HUDEP-2 (cell line): ENCODE measurements around the gene SRRM3.
"Not testable (repeated sequence)": the region's sequence is repeated elsewhere in the genome, so short reads cannot be mapped to it uniquely, and the experiment has no call there.

Experiments
- DNase-seq, 76 experiments: peaks; one replicate each; lab custom pipeline; 2025; ENCODE audit not compliant: unreplicated experiment in 76 of 76; lab: John Stamatoyannopoulos, UW

Gene SRRM3

DNA sequence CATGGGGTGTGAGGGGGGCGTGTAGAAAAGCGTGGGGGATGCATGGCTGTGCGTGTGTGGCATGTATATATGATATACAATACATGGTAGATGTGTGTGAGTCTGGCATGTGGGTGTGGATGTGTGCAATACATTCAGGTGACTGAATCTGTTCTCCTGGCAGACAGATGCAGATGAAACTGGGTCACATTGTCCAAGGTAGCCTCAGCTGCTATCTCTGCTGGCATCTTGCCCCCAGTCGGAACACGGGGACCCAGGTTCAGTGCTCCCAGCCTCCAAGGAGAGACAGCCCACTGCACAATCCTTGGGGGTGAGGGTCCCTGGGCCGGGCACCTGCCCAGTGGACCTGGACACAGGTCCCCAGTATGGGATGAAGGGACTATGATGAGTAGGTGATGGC, 12.4 kb upstream of the SRRM3 start:
- no peak for DNase-seq

DNA sequence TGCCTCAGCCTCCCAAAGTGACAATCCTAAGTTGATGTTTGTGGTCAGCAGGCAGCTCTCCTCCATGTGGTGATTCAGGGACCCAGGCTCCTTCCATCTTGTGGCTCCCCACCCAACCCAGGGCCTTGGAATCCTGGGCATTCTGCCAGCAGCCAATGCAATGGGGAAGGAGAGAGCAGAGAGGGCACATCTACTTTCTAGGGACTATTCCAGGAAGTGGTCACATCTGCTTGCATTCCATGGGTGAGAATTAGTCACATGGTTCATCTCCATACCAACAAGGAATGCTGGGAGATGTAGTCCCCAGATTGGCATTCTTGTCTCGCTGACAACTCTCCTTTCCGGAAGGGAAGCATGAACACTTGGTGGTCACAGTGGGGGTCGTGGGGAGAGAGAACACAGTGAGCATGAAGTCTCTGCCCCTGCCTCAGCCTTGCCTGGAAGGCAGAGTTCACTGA, 9.9 kb upstream of the SRRM3 start:
- no peak for DNase-seq

DNA sequence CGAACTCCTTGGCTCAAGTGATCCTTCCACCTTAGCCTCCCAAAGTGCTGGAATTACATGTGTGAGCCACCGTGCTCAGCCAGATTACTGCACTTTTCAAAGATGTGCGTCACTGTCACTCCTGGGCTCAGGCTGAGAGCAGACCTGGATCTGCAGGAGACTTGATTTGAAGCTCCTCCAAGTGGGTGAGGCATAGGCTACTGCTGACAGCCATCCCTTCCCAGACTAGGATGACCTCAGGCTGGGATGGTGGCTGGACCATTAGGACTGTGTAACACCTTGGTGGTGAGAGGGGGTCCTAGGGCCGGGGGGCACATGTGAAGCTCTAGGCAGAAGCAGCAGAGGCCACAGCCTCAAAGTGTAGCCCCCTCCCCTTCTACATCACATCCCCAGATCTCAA, 8.2 kb upstream of the SRRM3 start:
- no peak for DNase-seq

DNA sequence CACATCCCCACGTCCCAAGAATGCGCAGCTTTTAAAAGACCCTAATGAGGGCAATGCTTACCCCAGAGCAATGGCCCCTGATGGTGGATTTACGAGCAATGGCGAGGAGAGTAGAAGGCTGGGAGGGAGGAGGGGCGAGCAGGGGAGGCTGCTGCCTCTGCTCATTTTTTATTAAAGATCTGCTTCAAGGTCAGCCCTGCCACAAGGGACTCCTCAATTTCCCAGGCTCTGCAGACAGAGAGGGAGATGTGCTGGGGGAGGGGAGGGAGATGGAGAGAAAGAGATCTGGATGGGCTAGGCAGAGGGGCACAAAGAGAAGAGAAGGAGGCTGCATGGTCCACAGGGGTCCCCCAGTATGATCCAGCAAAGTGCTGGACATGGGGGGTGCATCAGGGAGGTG, 7.8 kb upstream of the SRRM3 start:
- no peak for DNase-seq

DNA sequence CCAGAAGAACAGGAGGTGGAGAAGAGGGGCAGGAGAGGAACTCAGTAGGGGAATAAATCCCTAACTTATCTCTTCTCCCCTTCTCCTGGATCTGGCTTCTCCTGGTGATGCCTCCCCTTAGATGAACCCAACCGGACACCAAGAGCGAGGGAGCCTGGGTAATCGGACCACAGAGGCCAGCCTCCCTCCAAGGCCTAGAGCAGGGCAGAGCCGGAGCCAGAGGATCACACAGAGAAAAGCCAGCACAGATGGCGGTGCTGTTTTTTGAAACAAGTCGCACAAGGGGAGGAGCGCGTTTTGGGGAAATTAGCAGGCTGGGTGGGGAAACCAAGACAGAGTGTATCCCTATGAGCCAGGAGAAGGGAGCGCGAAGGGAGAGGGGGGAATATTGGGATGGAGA, 4.9 kb upstream of the SRRM3 start:
- DNase-seq: no peak

GRCh38 chr7:76198202-76198601, 3.5 kb upstream of the SRRM3 start:
- no peak for DNase-seq

DNA sequence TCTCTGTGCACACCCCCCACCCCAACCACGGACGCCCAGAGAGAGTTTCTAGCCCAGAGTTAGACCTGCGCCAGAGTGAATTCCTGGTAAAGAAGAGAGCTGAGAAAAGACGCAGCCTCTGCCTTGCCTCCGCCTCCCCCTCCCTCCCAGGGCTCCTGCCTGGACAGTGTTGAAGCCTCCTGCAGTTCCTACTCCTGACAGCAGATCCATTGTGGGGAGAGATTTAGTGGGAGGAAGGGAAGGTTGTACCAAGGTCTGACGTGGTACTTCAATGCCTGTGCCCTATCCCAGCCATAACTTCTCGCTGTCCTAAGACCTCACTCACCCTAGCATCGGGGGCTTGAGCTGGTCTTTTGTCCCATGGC, 952 bp downstream of the SRRM3 start:
- DNase-seq: no peak

- DNase-seq: no peak
Measured at GRCh38 chr7:76204147-76204546, 2.5 kb downstream of the SRRM3 start.

DNA sequence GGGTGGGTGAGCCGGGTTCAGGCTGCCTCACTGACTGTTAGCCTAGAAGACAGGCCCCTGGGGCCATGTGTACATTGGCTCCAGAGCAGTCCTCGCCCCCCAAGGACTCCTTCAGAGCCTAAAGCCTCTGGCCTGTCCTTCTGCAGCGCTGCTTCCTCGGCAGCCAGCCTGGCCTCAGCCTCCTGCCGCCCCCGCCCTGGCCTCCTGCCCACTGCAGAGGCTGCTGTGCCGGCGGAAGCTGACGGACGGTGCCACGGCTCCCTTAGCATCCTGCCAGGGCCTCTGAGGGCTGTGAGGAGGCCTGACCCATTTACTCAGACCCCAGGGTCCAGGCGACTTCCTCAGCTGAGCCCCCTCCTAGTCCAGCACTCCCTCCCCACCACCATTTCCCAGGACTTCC, 4.9 kb downstream of the SRRM3 start:
- peak in 1 of 76 experiments; percentile 2 for DNase-seq

- DNase-seq: no peak
Measured at GRCh38 chr7:76209310-76209709, 7.6 kb downstream of the SRRM3 start.

DNA sequence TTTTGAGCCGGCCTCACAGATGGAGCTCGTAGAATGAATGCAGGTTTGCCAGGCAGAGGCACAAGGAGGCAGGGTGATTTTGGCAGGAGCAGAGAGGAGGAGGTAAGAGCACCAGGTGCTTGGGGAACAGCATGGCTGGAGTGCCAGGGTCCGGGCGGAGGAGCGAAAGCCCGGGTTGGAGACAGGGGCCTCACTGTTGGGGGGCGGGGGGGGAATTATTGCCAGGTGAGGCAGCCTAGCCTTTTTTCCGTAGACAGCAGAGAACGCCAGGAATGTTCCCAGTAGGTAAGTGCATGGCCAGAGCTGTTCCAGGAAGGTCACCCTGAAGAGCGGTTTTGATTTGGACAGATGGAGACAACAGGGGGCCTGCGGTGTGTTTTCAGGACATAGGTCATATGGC, 9.5 kb downstream of the SRRM3 start:
- no peak for DNase-seq

DNA sequence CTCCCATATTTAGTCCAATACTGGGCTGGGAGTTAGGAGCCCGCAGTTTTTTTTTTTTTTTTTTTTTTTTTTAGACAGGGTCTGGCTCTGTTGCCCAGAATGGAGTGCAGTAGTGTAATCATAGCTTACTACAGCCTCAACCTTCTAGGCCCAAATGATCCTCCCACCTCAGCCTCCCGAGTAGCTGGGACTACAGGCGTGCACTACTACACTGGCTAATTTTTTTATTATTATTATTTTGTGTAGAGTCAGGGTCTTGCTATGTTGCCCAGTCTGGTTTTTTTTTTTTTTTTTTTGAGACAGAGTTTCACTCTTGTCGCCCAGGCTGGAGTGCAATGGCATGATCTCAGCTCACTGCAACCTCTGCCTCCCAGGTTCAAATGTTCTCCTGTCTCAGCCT, 13.7 kb downstream of the SRRM3 start:
- DNase-seq: not testable (repeated sequence)

- no peak for DNase-seq
Measured at GRCh38 chr7:76216381-76217082, 14.8 kb downstream of the SRRM3 start.

DNA sequence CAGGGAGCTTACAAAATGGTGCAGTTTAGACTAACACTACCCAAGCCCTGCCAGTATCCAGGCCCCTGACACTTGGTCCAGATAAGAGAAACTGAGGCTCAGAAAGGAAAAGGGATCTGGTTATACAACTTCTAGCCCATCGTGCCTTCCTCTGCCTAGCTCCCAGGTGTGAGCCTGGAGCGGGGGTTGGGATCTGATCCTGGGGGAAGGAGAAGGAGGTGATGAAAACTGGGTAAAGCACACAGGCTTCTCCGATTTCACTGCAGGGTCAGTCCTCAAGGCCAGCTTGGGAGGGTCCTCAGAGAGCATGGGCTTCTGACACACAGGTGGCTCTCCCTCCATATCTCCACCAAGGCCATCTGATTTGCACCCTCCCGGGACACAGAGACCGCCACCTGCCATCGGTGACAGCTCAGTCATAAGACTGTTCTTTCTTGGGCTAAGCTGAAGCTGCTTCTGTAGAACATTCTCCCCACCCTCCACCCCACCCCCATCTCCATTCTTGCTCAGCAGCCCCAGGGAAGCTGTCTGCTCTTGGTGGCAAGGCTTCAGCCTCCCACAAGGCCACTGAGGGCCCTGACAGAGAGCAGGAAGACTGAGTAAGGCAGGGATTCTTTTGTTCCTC, 16.4 kb downstream of the SRRM3 start:
- no peak for DNase-seq

GRCh38 chr7:76220185-76221057, 18.7 kb downstream of the SRRM3 start:
- peak in 10 of 76 experiments; percentile 2 to 34 (median 7) for DNase-seq

DNA sequence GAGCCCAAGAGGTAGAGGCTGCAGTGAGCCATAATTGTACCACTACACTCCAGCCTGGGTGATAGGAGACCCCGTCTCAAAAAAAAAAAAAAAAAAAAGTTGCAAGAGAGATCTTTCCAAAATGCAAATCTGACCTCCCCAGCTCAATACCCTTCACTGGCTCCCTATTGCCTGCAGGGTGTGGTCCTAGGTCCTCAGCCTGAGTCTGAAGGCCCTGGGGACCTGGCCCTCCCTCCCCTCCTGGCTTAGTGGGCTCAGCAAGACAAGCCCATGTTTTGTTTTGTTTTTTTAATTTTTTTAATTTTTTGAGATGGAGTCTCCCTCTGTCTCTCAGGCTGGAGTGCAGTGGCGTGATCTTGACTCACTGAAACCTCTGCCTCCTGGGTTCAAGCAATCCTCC, 20.6 kb downstream of the SRRM3 start:
- no peak for DNase-seq

DNA sequence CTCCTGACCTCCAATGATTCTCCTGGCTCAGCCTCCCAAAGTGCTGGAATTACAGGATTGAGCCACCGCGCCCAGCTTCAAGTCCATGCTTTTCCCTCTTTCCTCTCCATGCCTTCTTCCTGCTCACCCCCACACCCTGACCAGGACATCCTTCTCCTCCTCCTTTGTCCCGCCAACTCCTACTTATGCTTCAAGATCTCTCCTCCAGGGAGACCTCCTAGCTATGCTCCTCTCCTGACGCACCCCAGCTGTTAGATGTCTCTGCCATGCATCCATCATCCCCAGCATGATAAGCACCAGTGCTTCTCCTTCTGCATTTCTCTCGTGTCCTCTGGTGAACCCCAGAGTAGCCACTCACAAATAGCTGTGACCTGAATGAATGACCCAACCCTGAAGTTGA, 21.1 kb downstream of the SRRM3 start:
- DNase-seq: no peak

GRCh38 chr7:76223286-76223972, 21.7 kb downstream of the SRRM3 start:
- no peak for DNase-seq

- no peak for DNase-seq
Measured at GRCh38 chr7:76224695-76225094, 23.0 kb downstream of the SRRM3 start.

- DNase-seq: peak in 34 of 76 experiments; percentile 1 to 50 (median 16)
Measured at GRCh38 chr7:76225379-76225778, 23.7 kb downstream of the SRRM3 start.

- DNase-seq: no peak
Measured at GRCh38 chr7:76225951-76226350, 24.3 kb downstream of the SRRM3 start.
